Activated T-cell treated with anti-CD3 and anti-CD28 coated beads, Interleukin-2, amount 50 U/mL, for 72 hours (primary cell): ENCODE data around the gene CFAP52. TPM values are rescaled to one million over a fixed set of nuclear protein-coding genes. Genes with fewer than 3 reads are reported as not detected.

ENCODE experiments used
- total RNA-seq, 2 donors: library from RNA; stranded (reverse); gene quantifications; one replicate each; pipeline ENCODE4 v1.2.3, GENCODE V29; 2022

Gene CFAP52
- total RNA-seq, 2 donors from 2014 or later, result 0.28 to 0.77 TPM

Other genes with a start within 250 kb of the CFAP52 start
- gene STX8, start 822 bp upstream of the CFAP52 start, total RNA-seq, result 10 to 100 TPM; 53.8 to 61.3 TPM
- 1 to 10 TPM in 1 of 2 donors, under 1 TPM in 1; 0.50 to 1.6 TPM for gene USP43, start 68.9 kb downstream of the CFAP52 start, total RNA-seq
- gene DHRS7C, start 214.9 kb downstream of the CFAP52 start, total RNA-seq, result not detected
- not detected for gene GSG1L2, start 245.4 kb downstream of the CFAP52 start, total RNA-seq
- not detected for gene GLP2R, start 249.3 kb downstream of the CFAP52 start, total RNA-seq